ENCODE data around the gene WDFY4. TPM values are rescaled to one million over a fixed set of nuclear protein-coding genes. Genes with fewer than 3 reads are reported as not detected.

The WDFY4 gene
- total and polyA plus RNA-seq, 2 of the 4 experiments (the other 2 are of a cell fraction), result not detected

DNA sequence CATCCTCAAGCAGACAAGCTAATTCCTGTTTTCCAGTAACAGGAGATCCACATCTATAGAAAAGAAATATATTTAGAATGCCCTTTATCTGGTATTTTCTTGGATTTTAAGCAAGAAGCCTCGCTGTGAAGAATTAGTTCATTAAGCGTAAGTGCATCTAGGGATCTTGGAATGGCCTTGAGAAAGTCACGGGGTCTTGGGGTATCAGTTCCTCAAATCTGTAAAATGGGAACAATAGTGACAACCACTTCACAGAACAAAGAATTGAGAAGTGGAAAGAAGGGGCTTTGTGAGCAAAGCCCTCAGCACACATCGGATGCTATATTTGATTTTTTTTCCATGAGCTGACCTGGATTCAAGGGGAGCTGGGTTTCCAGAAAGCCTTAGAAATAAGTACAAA lies 32.3 kb upstream of the WDFY4 start:
- Histone ChIP-seq H3K27ac (ENCODE audit: insufficient read depth, low read length) (no peak overlapping the region), H3K4ac (ENCODE audit: low read depth, low read length) (no peak overlapping the region), H3K4me3 (ENCODE audit: insufficient read depth, low read depth, low read length) (no peak overlapping the region), H2BK15ac (ENCODE audit: low read depth, low read length) (no peak overlapping the region), H3K9me1 (ENCODE audit: insufficient read depth, low read length) (peaks cover 6% of the 10 kb centered on the region; the same call in 1 of the 2 replicates), H2AFZ (replicated peaks; ENCODE audit: low read length, poor library complexity) (no peak overlapping the region), H2AK9ac (replicated peaks; ENCODE audit: low read depth, low read length, poor library complexity) (no peak overlapping the region), H4K91ac (ENCODE audit: insufficient read depth, low read depth, low read length) (no peak overlapping the region), H4K20me1 (ENCODE audit: insufficient read depth, low read length) (no peaks in the 10 kb centered on the region), H4K8ac (ENCODE audit: low read depth in 2 of 2, low read length in 2 of 2) (no peak overlapping the region), H3K23ac (ENCODE audit: low read depth, low read length) (no peak overlapping the region), H4K5ac (ENCODE audit: low read depth, low read length) (no peak overlapping the region), H2BK20ac (ENCODE audit: low read depth, low read length) (no peak overlapping the region), H3K9me3 (ENCODE audit: control insufficient read depth, insufficient read depth, low read length) (no peaks in the 10 kb centered on the region), H3K27me3 (ENCODE audit: control insufficient read depth, insufficient read depth, low read length) (no peaks in the 10 kb centered on the region), H3K9ac (ENCODE audit: low read depth, low read length) (no peak overlapping the region), H3K18ac (ENCODE audit: low read depth, low read length) (no peak overlapping the region), H2BK120ac (ENCODE audit: low read depth, low read length) (no peak overlapping the region), H3K14ac (replicated peaks; ENCODE audit: low read depth, low read length) (no peak overlapping the region), H3K4me2 (ENCODE audit: low read depth, low read length) (no peak overlapping the region), H2AK5ac (ENCODE audit: low read depth, low read length) (no peak overlapping the region), H3K79me1 (ENCODE audit: low read depth in 1 of 2, low read length in 2 of 2) (peaks cover 8 to 12% of the 10 kb centered on the region in 2 experiments; a peak in 2 of 4 replicates), H2BK5ac (ENCODE audit: low read depth, low read length, poor library complexity, severe bottlenecking) (no peak overlapping the region), H3K36me3 (ENCODE audit: control insufficient read depth, insufficient read depth, low read length) (no peaks in the 10 kb centered on the region), H3K4me1 (ENCODE audit: control insufficient read depth, insufficient read depth, low read length) (peaks cover 7% of the 10 kb centered on the region; the same call in 1 of the 2 replicates), H3K56ac (ENCODE audit: extremely low read depth, insufficient read depth, low read length) (no peak overlapping the region)
- ChIA-PET CTCF (interaction anchor here (0.6 kb wide), 1 partner anchor 17 kb away, joined by 3 read pairs; no protein-coding TSS in a partner anchor), POLR2A (ENCODE audit: unreplicated experiment) (no interaction called here)
- DNase-seq, result no peak
- in situ Hi-C loops (cut with MboI; ENCODE audit: low sequenced_read_pairs), result no loop called here
- intact Hi-C loops (cut with micrococcal nuclease), result no loop called here
- TF ChIP-seq RAD21 (IDR thresholded peaks at IDR 0.05; ENCODE audit: low read length), result no peak
- dilution Hi-C loops (cut with HindIII; ENCODE audit: low sequenced_read_pairs, unreplicated experiment), result no loop called here
- BruUV-seq (replicated peaks), result no TSS peak
- no peak for ATAC-seq (ENCODE audit: low read depth)
- WGBS, 2 experiments (ENCODE audit: extremely low coverage in 2 of 2, insufficient read length in 1 of 2), result no CpG with 5 or more reads among the region's 4 CpGs

Data from IMR-90 (cell line).